Measurements from ENCODE around the gene ZFP3.
"Not testable (repeated sequence)": the region's sequence is repeated elsewhere in the genome, so short reads cannot be mapped to it uniquely, and the experiment has no call there.

ZFP3 gene

GRCh38 chr17:5080591-5080990, 2.3 kb downstream of the ZFP3 start:
- DNase-seq: no peak

GRCh38 chr17:5092218-5093010, 14.1 kb downstream of the ZFP3 start:
- DNase-seq: no peak

DNA sequence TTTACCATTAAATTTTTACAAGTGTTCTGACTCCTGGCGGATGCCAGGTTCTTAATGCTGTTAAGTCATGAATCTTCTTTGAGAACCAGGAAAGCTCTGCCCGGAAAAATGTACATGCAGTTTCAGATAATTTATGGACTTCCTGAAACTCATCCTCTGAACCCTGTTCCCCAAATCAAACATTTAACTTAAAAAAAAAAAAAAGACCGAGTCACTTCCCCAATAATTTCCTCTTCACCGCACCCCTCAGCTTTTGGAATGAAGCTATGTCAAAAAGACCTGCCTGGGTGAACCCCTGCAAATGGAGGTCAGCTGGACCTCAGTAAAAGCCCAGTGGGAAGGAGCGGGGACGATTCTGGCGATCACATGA, 18.4 kb downstream of the ZFP3 start:
- DNase-seq: no peak

DNA sequence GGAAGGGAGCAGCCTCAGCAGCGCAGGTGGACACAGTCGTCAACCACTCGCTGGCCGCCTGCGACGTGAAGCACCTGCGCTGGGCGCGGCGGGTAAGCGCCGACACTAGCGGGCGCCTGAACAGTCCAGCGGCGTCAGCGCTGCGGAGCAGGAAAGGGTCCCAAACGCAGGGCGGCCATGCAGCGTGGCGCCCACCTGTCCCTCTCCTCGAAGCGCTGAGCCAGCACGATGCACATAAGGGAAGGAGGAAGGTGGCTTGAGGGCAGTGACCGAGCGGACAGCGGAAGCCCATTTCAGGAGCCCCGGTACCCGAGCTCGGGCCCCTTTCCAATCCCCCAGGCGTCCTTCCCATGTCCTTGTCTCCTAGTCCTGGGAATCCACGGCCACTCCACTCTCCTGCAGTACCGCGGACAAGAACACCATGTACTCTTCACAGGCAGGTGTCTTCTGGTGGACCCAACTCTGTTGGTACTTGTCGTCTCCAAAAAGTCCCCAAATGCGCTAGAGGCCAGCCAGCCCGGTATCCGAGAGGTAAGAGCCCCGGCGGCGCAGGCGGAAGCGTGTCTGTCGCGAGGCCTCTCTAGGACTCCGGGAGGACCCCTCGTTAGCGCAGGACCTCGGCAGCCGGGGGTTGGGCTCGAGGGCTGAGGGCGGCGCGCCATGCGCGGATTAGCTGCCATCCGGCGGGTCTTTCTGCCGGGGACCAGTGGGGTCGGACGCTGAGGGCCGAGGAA, 19.0 kb downstream of the ZFP3 start:
- peak; percentile 57 for DNase-seq

- DNase-seq: no peak
Measured at GRCh38 chr17:5099271-5099670, 21.0 kb downstream of the ZFP3 start.

DNA sequence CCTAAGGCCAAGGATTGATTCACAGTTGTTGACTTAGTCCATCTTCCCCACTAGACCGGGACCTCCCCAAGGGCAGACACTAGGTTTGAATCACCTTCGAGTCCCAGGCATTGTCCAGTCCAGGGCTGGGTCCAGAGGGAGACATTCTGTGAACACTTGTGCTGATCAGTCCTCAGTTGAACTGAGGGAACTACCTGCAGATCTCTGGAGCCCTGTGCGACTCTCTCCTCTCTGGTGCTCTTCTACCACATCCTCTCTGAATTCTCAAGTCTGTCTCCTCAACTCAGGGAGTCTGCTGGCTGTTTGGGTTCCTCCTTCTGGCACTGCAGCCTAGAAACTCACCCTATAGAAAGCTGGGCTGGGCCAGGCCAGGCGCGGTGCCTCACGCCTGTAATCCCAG, 22.6 kb downstream of the ZFP3 start:
- DNase-seq: no peak

DNA sequence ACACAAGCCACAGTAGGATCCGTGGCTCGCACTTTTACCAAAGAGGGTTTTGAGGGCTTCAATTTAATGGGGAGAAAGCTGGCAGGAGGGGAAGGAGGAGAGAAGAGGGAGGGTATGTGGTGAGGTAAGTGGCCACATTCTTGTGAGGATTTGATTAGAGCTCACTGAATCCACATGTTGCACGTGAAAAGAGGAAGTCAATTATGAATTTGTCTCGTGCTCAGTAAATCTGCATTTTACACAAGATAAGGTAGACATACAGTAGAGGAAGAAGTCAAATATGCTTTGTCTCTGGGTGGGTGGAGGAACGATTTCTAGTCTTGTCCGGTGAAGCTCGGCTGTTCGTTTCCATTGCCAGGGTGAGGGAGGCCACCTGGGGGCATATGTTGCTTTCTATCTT, 32.5 kb downstream of the ZFP3 start:
- no peak for DNase-seq

DNA sequence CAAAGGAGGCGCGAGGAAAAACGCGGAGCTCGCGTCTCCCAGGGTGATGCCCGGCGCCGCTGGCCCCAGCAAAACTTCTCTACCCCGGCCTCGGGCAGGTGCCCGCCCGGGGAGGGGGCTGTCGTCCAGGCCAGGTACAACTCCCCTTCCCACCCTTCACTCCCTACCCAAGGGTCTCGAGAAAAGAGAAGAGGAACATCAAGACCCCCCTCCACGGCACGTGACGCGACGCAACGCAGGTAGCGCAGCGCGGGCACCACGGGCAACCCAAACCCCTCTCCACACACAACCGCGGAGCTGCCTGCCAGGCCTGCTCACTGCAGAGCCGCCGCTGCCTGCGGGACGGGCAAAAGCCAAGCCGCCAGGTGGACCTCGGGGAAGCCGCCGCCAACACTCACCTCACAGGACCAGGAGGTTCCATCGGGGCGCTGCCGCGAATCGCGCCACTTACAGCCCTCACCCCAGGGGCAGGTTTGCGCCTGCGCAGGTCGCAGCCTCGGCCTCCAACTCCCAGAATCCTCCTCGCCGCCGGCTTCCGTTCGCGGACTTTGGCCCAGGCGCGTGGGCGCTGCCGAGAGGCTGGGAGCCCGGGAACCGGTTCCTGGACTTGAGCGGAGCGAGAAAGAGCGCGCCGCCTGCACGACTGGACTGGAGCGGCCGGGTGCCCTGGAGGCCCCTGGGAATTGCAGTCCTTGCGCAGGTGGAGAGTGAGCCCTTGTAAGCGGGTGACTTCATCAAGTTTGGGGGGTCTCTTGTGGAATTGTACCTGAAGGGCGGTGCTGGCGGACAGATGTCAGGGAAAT, 33.3 kb downstream of the ZFP3 start, which contains the start of gene ZNF232:
Gene ZNF232, minus strand, starts transcription at position 477 of the 803 bp plus-strand sequence. Its CDS starts 56 bp downstream, at position 421.
- DNase-seq: peak; percentile 87

GRCh38 chr17:5115673-5116651, 37.7 kb downstream of the ZFP3 start, which contains the start of gene USP6:
Gene USP6, plus strand, starts transcription at chr17:5116032. Its CDS starts 14,336 bp downstream, at chr17:5130368.
- DNase-seq: no peak

DNA sequence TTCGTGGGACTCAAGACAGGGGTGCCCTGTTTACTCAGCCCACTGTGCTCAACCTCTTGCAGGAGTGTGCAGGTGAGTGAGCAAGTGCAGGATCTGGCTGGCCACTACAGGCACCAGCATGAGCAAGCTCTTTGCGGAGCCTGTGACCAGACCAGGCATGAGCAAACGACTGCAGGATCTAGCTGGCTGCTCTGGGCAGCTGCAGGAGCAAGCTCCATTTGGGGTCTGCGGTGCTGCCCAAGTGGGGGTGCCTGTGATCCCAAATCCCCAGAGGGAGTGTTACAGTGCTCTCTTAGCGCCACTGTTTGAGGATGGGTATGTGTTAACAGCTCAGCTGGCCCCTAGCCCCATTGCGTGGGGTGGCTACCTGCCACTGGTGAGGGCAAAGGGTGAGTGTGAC, 40.0 kb downstream of the ZFP3 start:
- DNase-seq: no peak

DNA sequence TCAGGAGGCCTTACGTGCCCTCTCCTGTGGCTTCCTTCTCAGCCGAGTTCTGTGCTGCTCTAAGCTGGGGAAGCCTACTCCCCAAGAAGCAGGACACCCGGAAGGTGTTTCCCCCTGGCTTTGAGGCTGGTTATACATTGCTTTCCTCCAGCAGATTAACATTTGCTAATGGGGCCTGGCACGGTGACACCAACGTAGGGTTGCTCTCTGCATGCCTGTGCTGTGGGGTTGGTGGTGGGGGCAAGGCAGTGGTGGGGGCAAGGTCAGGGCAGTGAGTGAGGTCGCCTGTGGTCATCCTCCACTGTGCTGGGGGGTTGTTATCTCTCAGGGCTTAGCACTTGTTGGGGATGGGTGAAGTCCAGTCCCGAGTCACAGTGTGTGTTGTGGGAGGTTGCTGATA, 41.8 kb downstream of the ZFP3 start:
- DNase-seq: no peak

DNA sequence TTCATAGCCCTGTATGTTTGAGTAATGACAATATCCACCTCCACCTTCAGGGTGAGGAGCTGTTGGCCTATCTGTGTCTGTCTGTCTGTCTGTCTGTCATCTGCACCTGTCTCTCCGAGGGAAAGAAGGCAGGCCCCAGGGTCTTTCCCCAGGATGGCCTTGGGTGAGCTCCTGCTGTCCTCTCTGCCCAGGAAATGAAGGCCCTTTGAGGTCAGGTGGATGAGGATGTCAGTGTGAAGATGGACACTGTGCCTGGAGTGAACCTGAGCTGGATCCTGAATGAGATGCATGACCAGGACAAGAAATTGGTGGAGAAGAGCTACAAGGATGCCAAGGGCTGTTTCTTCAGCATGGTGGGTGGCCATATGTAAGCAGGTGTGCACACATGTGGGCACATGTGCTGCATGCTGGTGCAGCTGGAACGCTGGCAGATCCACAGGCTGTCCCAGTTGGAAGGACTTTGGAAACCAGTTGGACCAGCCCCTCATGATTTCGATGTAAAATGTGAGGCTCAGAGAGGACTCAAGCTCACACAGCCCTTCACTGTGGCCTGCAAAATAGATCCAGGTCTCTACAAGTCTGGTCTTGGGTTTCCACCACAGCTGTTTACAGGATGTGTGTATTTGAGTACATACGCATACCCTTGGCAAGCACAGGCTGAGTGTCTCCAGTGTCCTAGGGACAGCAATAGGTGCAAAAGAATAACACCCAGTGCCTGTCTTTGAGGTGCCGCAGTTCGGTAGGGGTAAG, 42.3 kb downstream of the ZFP3 start:
- DNase-seq: not testable (repeated sequence)

GRCh38 chr17:5121186-5121841, 43.0 kb downstream of the ZFP3 start:
- DNase-seq: no peak

- DNase-seq: not testable (repeated sequence)
Measured at GRCh38 chr17:5122056-5122455, 43.8 kb downstream of the ZFP3 start.

GRCh38 chr17:5122586-5123342, 44.5 kb downstream of the ZFP3 start:
- no peak for DNase-seq

DNA sequence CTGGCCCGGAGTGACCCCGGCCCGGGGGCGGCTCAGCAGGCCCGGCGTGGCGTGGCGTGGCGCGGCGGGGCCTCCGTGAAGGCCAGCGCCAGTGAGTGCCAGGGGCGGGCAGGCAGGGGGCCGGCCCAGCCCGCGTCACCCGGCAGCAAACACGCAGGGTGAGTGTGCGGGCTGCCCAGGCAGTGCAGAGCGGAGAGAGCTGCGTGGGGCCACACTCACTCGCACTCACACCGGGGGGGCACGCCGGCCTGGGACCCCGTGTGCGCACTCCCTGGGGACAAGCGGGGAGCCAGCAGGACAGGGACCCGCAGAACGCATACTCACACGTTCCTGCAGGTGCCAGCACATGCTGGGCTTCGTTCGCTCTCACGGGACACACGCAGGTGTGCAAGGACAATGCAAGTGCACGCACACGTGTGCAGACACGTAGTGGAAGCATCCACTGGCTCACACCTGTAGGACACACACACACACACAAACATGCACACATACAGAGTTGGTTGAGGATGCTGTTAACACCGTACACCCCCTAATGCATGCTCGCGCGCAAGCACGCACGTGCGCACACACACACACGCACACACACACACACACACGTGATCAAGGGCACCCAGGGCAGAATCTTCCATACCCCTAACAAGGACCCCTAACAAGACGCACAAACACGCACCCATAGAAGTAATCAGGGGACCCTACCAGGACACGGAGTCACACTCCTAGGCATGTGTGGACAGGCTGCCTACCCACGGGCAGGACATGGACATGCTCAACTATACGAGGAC, 45.3 kb downstream of the ZFP3 start:
- no peak for DNase-seq

DNA sequence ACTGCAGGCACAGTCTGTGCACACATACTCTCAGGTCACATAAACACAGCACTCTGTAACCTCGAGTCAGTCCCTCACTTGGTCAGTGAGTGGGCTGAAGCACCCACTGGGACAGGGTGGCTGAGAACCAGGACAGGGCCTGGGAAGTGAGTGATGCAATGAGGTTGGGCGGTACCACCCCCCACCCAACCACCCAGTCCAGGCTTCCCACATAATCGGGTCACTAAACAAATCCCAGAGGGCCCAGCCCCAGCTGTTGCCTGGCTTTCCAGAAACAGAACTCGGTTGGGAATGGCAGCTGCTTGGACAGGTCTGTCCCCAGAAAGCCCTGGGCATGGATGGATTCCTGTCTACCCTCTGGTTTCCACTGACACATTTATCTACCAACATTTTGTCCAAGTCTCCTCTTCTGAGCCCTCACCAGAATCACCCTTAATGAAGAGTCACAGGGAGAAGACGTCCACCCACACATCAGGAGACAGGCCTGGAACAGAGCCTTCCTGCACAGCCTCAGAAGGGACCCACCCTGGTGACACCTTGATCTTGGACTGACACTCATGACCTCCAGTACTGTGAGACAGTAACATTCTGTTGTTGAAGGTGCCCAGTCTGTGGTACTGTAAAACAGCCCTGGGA, 46.0 kb downstream of the ZFP3 start:
- not testable (repeated sequence) for DNase-seq

DNA sequence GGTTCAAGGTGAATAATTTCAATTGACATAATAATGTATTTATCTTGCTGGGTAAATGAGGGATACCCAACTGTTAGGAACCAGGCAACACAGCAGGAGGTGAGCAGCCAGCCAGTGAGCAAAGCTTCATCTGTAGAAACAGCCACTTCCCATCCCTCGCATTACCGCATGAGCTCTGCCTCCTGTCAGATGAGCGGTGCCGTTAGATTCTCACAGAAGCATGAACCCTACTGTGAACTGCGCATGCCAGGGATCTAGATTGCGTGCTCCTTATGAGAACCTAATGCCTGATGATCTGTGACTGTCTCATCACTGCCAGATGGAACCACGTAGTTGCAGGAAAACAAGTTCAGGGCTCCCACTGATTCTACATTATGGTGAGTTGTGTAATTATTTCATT, 46.6 kb downstream of the ZFP3 start:
- not testable (repeated sequence) for DNase-seq
